DMS153 (cell line): ENCODE data around the gene GTPBP3.
"Not testable (repeated sequence)": the region's sequence is repeated elsewhere in the genome, so short reads cannot be mapped to it uniquely, and the experiment has no call there.

Experiments used
- DNase-seq: peaks from one replicate; lab custom pipeline; 2025; lab: John Stamatoyannopoulos, UW

The GTPBP3 gene

DNA sequence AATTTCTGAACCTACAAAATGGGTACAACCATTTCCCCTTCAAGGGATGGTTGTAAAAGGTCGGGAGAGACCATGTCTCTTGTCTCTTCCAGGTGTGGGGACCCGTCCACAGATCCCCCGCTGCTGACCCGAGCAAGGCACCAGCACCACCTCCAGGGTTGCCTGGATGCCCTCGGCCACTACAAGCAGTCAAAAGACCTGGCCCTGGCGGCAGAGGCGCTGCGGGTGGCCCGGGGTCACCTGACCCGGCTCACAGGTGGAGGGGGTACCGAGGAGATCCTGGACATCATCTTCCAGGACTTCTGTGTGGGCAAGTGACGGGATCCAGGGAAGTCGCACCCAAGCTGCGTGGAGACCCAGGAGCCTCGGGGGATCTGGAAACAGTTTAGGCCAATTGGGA is 4.0 kb downstream of the GTPBP3 start:
- DNase-seq = no peak

- DNase-seq = no peak
These were observed 4.5 kb downstream of the GTPBP3 start for GRCh38 chr19:17341845-17342244.

GRCh38 chr19:17346109-17346671 is 8.8 kb downstream of the GTPBP3 start:
- DNase-seq = peak; percentile 33

DNA sequence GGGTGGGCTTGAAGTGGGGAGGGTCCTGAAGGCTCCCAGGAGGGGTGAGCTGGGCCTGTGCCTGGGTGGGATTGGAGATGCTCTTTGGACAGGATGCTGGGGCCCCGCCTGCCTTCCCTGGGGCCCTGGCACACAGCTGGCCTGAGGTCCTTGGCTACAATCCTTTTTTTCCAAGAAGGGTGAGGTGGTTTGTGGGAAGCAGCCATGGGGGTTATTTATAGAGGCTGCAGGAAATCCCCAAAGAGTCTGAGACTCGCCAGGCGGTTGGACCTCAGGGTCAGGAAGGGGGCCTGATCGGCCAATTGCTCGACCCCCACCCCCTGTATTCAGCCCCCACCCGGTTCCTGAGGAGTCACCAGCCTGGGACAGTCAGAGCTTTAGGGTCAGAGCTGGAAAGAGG is 10.0 kb downstream of the GTPBP3 start:
- no peak for DNase-seq

DNA sequence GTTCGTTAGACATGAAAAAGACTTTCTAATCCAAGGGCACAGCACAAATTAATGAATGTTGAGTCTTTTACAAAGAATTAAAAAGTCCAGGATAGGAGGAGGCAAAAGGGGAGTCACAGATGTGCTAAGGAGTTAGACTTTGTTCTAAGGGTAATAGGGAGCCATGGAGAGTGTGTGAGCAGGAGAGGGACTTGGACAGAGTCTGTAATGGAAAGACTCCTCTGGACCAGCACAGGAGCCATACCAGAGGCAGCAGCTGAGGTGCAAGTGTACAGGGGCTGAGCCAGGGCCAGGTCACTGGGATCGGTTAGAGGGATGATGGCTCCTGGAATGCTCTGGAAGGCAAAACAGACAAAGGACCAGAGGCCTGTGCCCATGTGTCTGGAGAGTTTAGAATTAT is 10.5 kb downstream of the GTPBP3 start:
- no peak for DNase-seq

GRCh38 chr19:17348700-17349099 is 11.3 kb downstream of the GTPBP3 start:
- peak; percentile 61 for DNase-seq

GRCh38 chr19:17351815-17352435 is 14.6 kb downstream of the GTPBP3 start:
- DNase-seq = no peak

DNA sequence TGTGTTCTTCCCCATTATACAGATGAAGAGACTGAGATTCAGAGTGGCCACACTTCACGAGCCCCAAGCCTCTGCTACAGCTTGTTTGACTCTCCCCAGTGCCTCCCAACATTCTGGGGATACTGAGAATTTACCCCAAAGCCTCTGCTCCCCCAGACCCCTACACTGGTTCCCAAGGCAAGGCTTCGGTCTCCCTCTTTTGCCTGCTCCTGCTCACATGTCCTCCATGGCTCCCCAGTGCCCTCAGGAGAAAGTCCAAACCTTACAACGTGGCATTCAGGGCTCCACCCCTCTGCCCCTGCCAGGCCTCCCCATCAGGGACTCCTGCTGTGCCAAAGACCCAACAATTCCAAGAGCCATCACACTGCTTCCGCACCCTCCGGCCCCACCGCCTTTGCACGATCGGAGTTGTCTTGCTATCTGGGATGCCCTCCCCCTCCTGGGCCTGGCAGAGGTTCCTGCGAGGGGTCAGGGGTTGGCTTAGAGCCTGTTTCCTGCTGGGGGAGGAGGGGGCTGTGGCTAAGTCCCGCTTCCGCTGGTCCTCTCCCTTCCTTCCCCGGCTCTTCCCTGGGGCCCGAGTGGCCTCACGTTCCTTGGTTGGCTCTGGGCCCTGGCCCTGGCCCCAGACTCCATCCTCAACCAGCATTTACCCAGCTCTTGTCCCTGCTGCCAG is 15.4 kb downstream of the GTPBP3 start:
- DNase-seq = no peak

GRCh38 chr19:17353386-17353785 is 16.0 kb downstream of the GTPBP3 start:
- no peak for DNase-seq

- DNase-seq = no peak
These were observed 19.8 kb downstream of the GTPBP3 start for GRCh38 chr19:17357078-17357666.

DNA sequence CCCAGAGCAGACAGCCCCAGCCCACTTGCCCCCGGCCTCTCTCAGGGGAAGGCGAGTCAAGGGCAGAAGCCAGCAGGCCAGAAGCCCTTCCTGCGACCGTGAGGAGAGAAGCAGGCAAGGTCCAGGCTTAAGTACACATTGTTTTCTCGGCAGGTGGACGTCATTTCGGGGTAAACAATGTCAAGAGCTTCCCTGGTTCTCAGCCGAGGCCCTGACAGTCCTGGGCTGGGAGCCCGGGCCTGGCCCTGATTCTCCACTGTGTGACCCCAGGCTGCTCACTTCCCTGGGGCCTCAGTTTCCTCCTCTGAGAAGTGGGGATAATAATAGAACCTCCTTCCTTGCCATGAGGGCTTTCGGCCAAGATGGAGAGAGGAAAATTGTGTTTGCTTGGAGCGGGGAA is 20.4 kb downstream of the GTPBP3 start:
- no peak for DNase-seq

- DNase-seq = no peak
These were observed 21.0 kb downstream of the GTPBP3 start for GRCh38 chr19:17358395-17358794.

DNA sequence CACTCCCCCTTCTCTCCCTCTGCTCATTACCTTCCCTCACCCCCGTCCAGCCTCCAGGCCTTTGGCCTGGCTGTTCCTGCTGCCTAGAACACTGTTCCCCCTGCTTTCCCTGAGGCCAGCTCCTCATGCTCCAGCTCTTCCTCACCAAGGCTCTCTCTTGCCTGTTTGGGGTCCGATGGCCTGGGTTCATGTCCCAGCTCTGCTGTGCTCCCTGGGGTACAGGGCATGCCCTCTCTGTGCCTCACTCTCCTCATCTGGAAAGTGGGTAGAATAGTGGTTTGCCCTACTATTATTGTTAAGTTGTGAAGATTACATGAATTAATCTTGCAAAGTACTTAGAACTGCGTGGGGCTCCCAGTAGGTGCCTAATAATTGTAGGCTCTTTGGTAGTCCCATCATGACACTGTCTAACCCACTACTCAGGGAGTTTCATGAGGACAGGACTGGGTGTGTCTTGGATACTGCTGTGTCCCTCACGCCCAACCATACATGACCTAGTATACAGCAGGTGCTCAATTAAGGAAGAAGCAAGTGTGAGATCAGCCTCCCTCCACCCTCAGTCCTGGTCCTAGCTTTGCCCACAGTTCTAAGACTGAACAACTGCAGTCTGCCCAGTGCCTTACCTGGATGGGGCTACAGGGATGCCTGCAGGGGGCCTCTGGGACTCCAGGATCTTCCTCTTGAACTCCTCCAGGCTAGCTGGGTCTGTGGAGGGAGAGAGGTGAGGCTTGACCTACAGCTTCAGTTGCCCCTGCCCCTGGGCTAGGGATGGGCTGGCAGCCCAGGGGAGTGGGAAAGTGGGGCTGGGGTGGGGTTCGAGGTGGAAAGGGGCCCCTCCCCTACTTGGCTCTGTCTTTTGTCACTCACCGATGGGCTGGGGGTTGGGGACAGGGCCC is 22.8 kb downstream of the GTPBP3 start:
- no peak for DNase-seq

GRCh38 chr19:17363852-17364605 is 26.7 kb downstream of the GTPBP3 start:
- DNase-seq = not testable (repeated sequence)

DNA sequence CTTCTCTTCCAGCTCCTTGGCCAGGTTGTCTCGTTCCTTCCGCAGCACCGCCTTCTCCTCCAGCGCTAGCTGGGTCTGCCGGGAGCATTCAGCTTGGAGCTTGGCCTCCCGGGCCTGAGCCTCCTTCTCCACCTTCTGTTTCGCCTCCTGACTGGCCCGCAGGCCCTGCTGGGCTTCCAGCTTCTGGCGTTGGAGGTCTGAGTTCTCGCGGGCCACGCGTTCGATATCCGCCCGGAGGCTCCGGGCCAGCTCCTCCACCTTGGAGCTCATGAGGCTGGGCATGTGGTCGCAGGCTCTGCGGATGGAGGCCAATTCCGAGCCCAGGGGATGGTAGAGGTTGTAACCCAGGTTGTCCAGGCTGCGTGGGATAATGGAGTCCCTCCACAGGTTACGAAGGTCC is 28.0 kb downstream of the GTPBP3 start:
- DNase-seq = no peak

GRCh38 chr19:17370026-17370587 is 32.8 kb downstream of the GTPBP3 start:
- DNase-seq = no peak

DNA sequence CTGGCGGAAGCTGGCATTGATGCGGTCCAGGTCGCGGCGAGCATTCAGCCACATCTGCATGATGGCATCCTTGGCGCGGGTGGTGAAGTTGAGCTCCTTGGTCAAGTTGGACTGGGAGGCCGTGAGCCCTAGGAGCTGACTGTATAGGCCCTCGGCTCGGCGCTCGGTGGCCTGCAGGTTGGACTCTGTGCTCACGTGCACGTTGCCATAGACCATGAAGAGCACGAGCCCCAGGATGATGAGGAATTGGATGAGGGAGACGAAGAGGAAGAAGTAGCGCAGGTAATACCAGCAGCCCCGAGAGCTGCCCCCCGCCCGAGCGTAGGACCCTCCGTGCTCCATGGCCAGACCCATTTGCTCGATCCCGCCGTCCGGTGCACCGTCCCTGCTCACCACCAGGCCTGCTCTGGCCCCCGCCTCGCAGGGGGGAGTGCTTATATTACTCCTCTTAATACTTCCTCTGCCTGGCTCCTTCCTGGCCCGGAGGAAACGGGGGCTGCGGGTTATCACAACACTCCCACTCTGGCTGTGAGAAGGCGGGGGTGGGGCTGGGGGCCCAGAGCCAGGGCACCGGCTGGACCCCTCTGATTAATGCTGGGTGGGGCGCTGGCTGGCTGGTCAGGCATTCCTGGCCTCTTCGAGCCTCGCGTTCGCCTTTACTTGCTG is 39.7 kb downstream of the GTPBP3 start, which contains the start of gene PLVAP:
Gene PLVAP, minus strand, starts transcription at position 408 of the 666 bp plus-strand sequence. Its CDS starts 54 bp downstream, at position 354.
- no peak for DNase-seq

DNA sequence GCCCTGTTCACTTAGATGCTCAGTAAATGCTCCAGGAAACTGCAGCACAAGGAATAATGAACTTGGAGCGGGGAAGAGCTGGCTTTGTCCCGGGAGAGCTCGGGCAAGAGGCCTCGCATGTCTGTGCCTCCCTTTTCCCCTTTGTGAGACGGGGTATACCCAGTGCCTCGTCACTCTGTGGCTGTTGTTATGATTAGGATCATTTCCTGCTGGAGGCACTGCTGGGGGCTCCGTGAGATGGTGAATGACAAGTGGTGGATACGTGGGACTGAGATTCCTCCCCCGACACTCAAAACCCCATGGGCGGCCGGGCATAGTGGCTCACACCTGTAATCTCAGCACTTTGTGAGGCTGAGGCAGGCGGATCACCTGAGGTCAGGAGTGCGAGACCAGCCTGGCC is 40.9 kb downstream of the GTPBP3 start:
- no peak for DNase-seq

- no peak for DNase-seq
These were observed 41.9 kb downstream of the GTPBP3 start for GRCh38 chr19:17379221-17379631.

GRCh38 chr19:17380426-17381138 is 43.2 kb downstream of the GTPBP3 start:
- DNase-seq = no peak
